ENCODE results near the gene PCDHGA1.

The PCDHGA1 gene

GRCh38 chr5:141521244-141521781 lies 191.0 kb downstream of the PCDHGA1 start:
- DNase-seq (ENCODE audit: low spot score) = no peak
- in situ Hi-C loops (cut with MboI; ENCODE audit: low sequenced_read_pairs, unreplicated experiment) = no loop called here
- no peak for TF ChIP-seq CTCF (IDR thresholded peaks at IDR 0.05; ENCODE audit: borderline replicate concordance, control extremely low read depth, extremely low read depth, insufficient read depth, missing control alignments)

GRCh38 chr5:141522301-141522700 lies 192.0 kb downstream of the PCDHGA1 start:
- in situ Hi-C loops (cut with MboI; ENCODE audit: low sequenced_read_pairs, unreplicated experiment) = no loop called here
- no peak for TF ChIP-seq CTCF (IDR thresholded peaks at IDR 0.05; ENCODE audit: borderline replicate concordance, control extremely low read depth, extremely low read depth, insufficient read depth, missing control alignments)
- DNase-seq (ENCODE audit: low spot score) = no peak

- DNase-seq (ENCODE audit: low spot score) = no peak
- in situ Hi-C loops (cut with MboI; ENCODE audit: low sequenced_read_pairs, unreplicated experiment) = no loop called here
- no peak for TF ChIP-seq CTCF (IDR thresholded peaks at IDR 0.05; ENCODE audit: borderline replicate concordance, control extremely low read depth, extremely low read depth, insufficient read depth, missing control alignments)
These were observed 193.7 kb downstream of the PCDHGA1 start for GRCh38 chr5:141523991-141524390.

DNA sequence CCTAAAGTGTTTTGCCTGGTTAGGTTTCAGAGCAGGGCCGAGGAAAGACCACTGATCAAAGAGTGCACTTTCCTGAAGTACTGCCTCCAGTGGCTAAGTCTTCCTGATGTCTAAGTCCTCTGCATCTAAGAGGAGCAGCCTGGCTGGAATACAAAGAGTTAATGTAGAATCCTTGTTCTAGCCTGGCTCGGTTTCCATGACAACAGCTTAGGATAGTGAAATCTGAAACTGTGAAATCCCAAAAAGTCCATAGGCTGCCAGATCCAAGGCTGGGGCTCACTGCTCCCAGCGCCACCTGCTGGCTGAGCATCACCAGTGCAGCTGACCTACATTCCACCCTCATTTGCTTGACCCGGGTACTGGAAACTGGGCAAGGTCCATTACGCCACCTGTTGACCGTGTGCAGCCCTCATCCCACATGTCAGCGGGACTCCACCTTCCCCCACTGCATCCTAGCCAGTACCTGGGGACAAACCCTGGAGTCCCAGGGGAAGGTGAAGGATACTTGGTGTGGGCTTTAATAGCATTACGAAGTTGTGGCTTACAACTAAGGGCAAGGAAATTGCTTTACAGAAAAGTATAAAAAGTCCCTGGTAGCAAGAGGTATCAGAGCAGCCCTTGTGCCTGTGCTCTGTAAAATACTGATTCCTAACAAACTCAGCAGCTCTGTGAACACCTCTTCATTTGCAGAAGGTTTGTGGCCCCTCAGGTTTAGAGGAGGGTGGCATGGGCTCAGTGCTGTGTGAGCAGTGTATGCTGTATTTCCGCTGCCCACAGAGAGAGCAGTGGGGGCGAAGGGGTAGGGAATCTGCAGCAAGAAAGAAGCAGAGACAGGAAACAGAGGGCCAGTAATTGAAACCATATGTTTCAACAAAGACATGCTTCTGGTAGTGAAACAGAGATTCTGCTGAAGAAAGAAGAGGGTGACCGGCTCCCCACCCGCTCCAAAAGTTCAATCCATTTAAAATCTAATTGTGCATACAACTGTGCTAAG lies 194.6 kb downstream of the PCDHGA1 start:
- peak; percentile 75 for DNase-seq (ENCODE audit: low spot score)
- in situ Hi-C loops (cut with MboI; ENCODE audit: low sequenced_read_pairs, unreplicated experiment) = no loop called here
- TF ChIP-seq CTCF (IDR thresholded peaks at IDR 0.05; ENCODE audit: borderline replicate concordance, control extremely low read depth, extremely low read depth, insufficient read depth, missing control alignments) = peak; percentile 99

- DNase-seq (ENCODE audit: low spot score) = no peak
- in situ Hi-C loops (cut with MboI; ENCODE audit: low sequenced_read_pairs, unreplicated experiment) = no loop called here
- TF ChIP-seq CTCF (IDR thresholded peaks at IDR 0.05; ENCODE audit: borderline replicate concordance, control extremely low read depth, extremely low read depth, insufficient read depth, missing control alignments) = no peak
These were observed 195.3 kb downstream of the PCDHGA1 start for GRCh38 chr5:141525653-141526052.

DNA sequence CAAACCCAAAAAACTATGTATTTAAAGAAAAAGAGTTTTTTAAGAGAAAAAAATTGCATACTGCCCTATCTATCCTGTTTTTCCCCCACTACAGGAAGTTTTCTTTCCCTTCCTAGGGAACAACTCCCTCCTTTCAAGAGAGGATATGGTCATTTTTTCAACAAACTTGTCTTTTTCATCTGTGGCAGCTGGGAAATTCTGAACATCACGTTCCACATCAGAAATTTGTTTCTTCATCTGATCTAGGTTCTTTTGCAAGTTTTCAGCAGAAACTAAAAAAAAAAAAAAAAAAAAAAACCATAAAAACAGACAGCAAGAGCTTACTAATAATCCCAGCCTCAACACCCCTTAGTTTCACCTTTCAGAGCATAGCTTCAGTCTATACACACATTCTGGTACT lies 197.1 kb downstream of the PCDHGA1 start:
- DNase-seq (ENCODE audit: low spot score) = no peak
- TF ChIP-seq CTCF (IDR thresholded peaks at IDR 0.05; ENCODE audit: borderline replicate concordance, control extremely low read depth, extremely low read depth, insufficient read depth, missing control alignments) = no peak
- in situ Hi-C loops (cut with MboI; ENCODE audit: low sequenced_read_pairs, unreplicated experiment) = no loop called here

Data from GM13976 (cell line).